HG02763 (cell line): ENCODE measurements around the gene SYCP3.
A peak's percentile ranks its signal among the peaks of the same experiment; 100 is the strongest.
"Not testable (repeated sequence)": the region's sequence is repeated elsewhere in the genome, so short reads cannot be mapped to it uniquely, and the experiment has no call there.

ENCODE experiments used
- ATAC-seq: cut with Tn5 transposase; IDR thresholded peaks from one replicate; pipeline ENCODE4 v1.9.1; 2021; ENCODE audit warnings: mild to moderate bottlenecking, moderate library complexity; ENCODE audit not compliant: unreplicated experiment

SYCP3 gene

DNA sequence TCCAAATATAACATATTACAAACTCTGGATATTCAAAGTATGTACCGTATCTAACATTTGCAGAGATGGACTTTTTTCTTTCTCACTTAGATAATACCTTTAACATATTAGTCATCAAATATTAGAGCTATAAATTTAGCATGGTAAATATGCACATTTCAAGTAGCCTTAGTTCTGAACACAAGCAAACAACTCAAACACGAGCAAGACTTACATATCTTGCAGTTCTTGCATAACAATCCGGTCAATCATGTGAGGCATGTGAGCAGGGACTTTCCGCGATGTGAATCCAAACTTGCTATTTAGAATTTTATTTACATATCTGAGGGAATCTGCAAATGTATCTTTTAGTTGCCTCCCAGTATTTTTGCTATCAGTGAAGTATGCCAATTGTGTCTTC lies 22.1 kb upstream of the SYCP3 start:
- ATAC-seq = no peak

DNA sequence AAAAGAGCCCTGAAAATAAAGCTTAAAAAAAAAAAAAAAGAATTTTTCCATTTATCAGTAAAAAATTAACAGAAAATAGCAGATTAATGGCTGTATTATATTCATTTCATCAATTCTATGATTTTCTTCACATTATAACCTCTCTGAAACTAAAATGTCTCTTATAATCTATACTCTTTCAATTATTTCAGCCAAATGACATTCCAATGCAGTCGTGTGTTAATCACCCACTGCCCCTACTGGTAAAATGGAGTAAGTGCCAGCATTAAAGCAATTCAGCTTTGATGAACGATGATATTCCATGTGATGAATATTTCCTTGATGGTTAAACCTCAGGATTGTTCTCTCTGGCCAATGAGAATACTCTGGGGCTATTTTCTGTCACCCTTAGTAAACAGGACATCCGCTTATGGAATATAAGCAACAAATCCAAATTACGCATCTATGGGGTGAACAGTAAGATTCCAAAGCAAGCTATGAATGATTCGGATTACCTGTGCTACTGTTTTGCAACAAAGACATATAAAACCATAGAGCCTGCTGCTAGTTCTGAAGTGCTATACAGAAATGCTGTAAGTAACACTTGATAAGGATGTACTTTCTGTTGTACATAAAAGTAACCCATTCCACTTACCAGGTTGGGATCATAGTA lies 20.3 kb upstream of the SYCP3 start:
- no peak for ATAC-seq

DNA sequence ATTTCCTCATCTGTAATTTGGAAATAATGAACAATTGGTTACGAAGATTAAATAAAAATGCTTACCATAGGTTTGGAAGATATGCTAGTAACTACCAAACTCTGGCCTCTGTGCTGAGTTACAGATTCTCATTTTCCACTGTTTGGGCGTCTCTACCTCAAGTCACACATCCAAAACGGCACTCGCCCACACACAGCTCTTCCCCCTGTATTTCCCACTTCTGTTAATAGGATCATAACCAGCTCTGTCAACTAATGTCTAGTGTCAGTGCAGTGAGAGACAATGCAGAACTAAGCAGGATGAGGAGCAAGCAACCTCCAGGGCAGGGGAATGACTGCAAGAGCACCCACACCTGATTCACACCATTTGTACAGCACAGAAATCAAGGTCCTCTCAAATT lies 10.9 kb upstream of the SYCP3 start:
- no peak for ATAC-seq

DNA sequence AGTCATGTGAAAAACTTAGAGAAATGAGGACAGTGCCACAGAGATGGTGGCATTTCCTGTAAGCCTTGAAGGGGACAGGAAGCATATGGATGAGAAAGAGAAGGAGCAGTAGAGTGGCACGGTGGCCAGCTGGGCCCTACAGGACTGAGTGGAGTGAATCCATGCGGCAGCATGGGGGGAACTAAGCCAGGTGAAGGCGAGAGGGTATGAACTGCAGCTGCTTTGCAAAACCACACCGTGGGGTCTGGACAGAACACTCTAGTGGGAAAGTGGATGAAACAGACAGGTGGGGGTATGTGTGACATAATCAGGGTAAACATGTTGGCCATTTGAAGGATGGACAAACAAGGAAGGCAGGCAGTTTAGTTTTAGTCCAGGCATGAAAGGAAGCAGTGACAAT lies 10.4 kb upstream of the SYCP3 start:
- ATAC-seq = no peak

DNA sequence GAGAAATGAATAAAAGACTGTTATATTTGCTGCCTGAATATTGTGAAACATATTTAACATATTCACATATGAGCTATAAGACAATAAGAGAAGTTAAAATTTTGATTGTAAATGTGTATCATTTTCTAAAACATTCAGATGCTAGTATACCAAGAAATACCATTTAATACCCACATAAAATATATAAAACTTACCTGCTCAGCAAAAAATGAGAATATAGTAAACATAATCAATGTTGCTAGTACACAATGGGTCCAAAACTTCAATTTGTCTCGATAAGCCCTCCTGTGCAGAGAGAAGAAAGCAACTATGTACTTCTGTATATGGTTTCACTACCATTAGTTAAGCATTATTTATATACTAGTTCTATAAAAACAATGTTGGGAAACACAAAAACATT lies 9.6 kb upstream of the SYCP3 start:
- no peak for ATAC-seq

DNA sequence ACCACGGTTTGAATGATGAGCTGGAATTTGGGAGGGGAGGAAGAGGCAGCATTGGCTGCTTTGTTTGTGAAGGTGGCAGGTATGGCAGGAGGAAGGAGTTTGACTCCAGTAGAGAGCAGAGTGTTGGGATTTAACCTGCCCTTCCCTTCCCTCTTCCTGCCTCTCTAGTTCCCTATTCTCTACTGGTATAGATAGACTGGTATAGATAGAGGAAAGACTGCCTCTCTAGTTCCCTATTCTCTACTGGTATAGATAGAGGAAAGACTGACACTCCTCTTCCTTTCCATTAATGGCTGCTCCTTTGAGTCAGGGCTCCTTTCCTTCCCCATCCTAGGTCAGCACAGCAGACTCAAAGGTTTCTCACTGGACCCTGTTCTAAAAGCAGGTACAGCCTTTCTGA lies 8.4 kb upstream of the SYCP3 start:
- ATAC-seq = no peak

DNA sequence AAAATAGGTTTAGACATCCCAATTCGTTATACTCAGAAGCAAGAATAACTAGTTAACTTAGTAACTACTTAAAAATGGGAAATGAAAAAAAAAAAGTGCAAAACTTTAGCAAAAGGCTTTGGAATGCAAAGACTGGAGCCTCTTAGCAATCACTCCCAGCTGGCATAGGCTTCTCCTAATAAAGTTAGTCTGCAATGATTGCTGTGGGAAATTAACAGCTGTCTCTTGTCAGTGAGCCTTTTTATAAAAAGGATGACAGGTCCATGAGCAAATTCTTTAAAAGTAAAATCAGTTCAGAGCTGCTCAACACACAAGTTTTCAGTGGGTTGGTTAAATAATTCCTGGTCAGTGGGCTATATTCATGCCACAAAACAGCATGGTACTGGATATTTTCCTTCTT lies 7.4 kb upstream of the SYCP3 start:
- no peak for ATAC-seq

DNA sequence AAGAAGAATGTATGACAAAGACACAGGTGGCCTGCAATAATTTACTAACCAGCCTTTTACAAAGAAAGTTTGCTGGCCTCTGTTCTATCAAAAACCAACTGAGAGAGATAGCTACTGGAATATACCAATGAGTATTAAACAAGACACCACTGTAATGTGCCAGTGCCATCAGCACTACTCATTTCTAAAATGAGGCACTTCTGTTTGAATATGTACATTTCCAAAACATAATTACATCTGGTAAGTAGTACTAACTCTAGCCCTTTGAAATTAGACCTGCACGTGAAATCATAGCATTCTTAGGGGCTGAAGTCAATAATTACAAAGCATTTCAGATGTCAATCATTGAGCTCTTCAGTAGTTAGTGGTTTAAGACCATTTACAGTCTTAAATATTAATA lies 6.9 kb upstream of the SYCP3 start:
- ATAC-seq = no peak

DNA sequence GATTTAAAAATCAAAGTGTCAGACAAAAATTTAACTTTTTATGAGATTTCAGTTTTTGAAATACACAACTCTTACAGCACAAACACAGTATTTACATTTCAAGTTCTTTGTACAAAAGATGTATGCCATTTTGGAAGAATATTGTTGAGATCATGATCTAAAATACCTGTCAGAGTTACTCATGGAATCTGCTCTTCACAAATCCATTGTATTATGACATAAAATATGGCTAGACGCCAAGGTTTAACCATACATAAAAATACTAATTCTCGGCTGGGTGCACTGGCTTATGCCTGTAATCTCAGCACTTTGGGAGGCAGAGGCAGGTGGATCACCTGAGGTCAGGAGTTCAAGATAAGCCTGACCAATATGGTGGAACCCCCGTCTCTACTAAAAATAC lies 6.2 kb upstream of the SYCP3 start:
- ATAC-seq = no peak

DNA sequence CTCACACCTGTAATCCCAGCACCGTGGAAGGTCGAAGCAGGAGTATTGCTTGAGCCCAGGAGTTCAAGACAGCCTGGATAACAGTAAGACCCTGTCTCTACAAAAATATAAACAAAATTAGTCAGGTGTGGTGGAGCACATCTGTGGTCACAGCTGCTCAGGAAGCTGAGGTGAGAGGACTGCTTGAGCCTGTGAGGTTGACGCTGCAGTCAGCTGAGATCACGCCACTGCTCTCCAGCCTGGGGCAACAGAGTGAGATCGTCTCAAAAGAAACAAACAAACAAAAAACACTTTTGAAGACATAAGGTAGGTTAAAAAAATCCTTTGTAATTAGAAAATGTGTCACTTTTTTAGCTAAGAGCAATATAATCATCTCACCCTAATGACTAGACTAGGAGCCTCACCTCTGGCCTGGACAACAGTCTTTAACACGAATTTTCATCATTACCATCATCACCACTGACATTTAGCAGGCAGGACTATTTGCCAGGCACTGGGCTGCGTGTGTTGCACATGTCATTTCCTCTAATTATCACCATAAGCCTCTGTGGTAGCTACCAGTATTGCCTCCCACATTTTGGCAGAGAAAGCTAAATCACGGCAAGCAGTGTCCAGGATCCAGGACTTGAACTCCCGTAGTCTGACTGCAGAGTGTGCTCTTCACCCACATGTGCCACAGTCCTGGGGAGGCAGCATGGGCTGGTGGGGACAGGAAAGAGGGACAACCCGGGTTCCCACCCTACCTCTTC lies 4.6 kb upstream of the SYCP3 start:
- peak; percentile 94 for ATAC-seq

DNA sequence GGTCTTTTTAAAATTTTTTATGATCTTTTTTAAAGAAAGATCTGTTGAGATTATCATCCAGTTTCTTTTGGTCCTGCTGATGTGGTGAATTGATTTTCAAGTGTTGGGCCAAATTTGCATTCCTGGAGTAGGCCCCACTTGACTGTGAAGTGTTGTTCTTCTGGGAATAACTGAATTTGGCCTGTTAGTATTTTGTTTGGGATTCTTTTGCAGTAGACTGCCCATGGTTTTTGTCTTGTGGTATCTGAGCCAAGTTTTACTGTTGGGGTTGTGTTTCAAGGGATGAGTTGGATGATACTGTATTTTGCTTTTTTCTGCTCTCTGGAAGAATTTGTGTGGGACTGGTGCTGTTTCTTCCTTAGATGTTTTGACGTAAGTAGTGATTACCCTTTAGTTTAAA lies 4.0 kb upstream of the SYCP3 start:
- no peak for ATAC-seq

DNA sequence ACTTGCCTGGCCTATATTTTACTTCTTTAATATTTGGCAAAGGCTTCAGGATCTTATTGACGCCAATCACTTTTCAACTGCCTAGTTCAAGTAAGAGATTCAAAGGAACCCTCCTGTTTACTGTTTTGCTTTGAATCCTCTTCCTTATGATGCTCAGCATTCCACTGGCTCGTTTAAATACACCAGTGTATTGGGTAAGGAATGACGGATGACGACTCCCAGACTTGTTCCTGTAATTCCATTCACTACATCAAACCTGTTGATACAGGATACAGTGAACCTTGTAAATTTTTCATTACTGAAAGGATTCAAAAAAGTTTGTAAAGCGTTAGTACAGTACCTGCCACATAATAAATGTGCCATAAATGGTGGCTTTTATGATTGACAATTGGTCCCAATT lies 1.7 kb upstream of the SYCP3 start:
- ATAC-seq = no peak

DNA sequence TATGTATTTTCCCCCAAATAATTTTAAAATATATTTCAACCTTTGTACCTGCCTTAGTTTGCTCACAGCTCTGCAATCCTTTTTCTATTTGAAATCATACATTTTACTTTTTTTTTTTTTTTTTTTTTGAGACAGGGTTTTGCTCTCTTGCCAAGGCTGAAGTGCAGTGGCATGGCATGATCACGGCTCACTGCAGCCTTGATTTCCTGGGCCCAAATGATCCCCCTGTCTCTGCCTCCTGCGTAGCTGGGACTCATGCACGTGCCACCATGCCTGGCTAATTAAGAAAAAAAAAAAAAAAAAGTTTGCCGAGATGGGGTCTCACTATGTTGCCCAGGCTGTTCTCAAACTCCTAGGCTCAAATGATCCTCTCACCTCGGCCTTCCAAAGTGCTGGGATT lies 1.3 kb upstream of the SYCP3 start:
- no peak for ATAC-seq

DNA sequence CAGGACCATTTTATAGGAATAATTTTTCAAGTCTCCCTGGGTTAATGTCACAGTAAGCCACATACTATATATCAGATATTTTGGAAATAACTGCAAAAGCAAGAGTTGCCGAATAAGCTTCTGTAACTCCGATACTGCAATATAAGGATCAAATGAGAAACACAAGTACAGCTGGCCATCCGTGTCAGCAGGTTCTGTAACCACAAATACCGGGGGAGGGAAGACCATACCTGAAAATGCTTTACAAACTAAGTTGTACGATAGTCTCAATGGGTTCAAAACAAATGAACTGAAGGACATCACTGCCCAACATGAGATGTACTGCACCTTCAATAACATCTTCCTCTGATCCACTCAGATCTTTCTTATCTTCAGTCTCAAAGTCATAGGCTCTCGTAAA lies 1.8 kb downstream of the SYCP3 start:
- ATAC-seq = no peak

DNA sequence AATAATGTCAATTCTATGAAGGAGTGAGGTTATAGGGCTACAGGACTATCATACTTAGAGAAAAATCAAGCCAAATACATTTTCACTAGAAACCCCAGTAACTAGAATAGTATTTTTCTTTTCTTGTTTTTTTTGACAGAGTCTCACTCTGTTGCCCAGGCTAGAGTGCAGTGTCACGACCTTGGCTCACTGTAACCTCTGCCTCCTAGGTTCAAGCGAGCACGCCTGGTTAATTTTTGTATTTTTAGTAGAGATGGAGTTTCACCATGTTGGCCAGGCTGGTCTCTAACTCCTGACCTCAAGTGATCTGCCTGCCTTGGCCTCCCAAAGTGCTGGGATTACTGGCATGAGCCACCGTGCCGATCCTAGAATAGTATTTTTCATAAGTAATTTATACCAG lies 4.8 kb downstream of the SYCP3 start:
- not testable (repeated sequence) for ATAC-seq

DNA sequence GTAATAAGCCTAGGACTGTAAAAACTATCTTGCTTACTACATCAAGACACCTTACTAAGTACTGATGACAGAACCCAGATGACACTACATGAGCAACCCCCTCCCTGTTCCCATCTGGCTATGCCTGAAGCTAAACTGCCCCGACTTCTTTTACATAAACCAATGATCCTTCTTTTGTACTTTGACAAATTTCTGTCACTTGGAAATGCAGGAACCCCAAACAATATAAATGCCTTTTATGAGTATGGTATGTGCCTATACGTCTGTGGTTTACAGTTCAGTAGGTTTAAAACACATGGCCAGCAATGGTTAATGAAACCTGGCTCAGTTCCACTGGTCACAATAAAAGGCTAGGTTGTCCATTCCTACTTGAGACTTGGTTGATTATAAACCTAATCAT lies 6.1 kb downstream of the SYCP3 start:
- no peak for ATAC-seq

DNA sequence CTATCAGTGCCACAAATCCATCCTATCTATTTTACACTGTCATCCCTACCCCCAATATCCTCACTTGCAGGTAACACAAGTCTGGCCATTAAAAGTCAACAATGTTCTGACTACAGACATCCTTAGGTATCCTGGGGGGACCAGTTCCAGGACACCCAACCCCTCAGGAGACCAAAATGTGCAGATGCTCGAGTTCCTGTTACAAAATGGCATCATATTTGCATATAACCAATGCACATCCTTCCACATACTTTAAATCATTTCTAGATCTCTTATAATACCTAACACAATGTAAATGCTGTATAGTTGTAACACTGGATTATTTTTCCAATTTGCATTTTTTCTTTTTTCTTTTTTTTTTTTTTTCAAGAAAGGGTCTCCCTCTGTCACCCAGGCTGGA lies 6.9 kb downstream of the SYCP3 start:
- ATAC-seq = no peak

DNA sequence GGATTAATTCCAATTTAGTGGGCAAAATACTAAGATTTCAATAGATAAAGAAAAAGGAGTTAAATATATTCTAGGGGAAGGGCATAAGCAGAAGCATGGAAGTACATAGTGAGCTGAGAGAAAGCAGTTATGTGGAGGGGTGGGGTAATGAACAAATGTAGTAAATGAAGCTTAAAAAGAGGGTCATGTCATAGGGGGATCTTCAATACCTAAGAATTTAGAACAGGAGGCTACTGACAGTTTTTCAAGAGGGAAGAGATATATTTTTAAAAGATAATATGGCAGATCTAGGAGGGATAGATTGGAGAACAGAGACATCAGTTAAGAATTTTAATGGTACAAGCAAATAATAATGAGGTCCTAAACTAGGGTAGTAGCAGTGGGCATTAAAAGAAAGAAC lies 9.4 kb downstream of the SYCP3 start:
- no peak for ATAC-seq

DNA sequence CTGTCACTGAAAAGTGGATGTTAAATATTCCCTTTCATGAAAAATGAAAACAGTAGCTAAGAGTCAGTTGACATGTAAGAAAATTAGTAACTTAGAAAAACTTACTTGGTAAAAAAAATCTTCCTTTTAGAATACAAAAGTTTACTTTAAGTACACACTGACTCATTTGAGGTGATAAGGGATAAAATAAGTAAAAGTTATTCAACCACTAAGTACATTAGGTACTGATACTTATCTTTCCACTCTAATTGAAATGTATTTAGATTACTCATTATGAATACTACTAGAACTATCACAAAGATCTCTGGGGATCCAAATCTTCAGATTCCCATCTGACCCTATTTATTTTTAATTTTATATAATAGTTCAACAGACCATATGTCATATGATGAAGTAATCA lies 12.2 kb downstream of the SYCP3 start:
- no peak for ATAC-seq

DNA sequence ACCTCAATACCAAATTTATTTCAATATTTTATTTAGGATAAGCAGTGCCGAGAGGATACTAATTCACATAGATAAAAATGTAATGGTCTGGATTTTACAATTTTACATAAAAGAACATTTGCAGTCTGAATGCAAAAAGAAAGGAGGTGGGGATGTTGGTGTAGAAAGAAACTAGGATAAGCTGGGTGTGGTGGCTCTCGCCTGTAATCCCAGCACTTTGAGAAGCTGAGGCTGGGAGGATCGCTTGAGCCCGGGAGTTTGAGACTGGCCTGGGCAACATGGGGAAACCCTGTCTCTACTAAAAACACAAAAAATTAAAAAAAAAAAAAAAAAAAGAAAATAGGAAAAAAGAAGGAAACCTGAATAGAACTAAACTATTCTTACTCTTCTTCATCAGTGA lies 16.9 kb downstream of the SYCP3 start:
- no peak for ATAC-seq

DNA sequence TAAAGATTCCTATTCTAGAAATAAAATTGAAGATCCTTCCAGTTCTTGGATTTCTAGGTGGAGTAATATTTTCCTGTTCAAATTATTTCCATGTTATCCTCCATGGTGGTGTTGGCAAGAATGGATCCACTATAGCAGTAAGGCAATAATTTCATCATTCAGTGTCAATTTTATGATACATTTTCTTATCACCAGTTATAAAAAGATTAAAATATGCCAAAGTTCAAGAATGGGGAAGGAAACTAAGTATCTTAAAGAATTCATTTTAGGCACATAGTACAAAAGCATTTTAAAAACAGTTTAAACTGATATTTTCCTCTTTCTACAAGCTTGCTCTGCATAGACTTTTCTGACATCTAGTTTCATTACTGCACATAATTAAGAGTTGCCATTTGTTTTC lies 19.1 kb downstream of the SYCP3 start:
- ATAC-seq = no peak

DNA sequence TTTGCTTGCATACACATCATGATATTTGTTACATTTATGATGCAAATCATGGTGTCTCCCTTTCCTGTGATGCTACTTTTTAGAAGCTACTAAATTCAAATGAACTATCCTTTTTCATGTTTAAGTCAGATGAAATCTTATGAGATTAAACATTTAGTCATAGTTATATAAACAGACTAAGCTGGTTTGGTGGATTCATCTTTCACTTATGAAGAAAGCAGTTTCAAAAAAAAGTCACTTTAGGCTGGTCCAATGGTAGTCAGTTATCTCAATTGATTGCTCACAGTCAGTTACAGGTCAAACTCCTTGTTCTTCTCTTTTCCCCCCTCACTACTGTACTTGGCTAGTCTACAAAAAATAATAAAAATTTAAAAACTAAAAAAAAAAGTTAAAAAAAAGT lies 19.7 kb downstream of the SYCP3 start:
- ATAC-seq = no peak

DNA sequence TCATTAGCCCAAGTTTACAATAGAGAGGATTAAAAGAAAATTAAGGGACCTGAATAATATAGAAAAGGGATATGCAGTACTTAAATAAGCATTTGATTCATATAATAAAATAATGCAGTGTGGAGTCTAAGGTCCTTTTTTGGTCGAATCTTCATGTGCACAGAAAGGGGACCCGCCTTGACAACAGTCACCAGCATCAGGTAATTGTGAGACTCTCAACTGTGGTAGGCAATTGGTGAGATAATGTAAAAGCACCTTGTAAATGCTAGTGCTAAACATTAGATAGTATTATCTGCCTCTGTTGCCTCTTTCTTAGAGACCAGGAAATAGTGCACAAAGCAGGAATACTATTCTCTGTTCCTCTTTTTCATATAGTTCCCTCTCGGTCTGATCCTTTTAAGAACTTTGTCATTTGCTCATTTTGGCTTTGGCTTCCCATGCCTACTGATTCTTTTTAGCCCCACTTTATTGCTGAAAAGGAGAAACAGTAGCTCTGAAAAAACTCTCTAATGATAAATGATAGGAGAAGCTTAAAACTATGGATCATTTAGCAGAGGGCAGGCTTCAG lies 24.3 kb downstream of the SYCP3 start:
- ATAC-seq = no peak
